Type B pancreatic cell (in vitro differentiated cells): ENCODE results near the gene KLK7. TPM values are rescaled to one million over a fixed set of nuclear protein-coding genes. Genes with fewer than 3 reads are reported as not detected.

Source experiments
- DNase-seq: peaks from one replicate; pipeline ENCODE4 v3.0.0; 2021; ENCODE audit warnings: mixed read lengths; ENCODE audit not compliant: unreplicated experiment; ENCODE audit errors: extremely low spot score
- H3K27ac Mint-ChIP-seq: 2 replicates; pipeline ENCODE4 v1.8.0; 2021; ENCODE audit warnings: mild to moderate bottlenecking, mixed read lengths
- H3K27me3 Mint-ChIP-seq: 2 replicates; pipeline ENCODE4 v1.8.0; 2021; ENCODE audit warnings: mixed read lengths
- H3K36me3 Mint-ChIP-seq: 2 replicates; pipeline ENCODE4 v1.8.0; 2021; ENCODE audit warnings: mixed read lengths
- H3K4me1 Mint-ChIP-seq: one replicate; pipeline ENCODE4 v1.8.0; 2021; ENCODE audit warnings: mixed read lengths; ENCODE audit not compliant: unreplicated experiment
- H3K4me3 Mint-ChIP-seq: 2 replicates; pipeline ENCODE4 v1.8.0; 2021; ENCODE audit warnings: mild to moderate bottlenecking, mixed read lengths
- H3K9me3 Mint-ChIP-seq: 2 replicates; pipeline ENCODE4 v1.8.0; 2021; ENCODE audit warnings: mixed read lengths
- CTCF ChIP-seq: fragments of 200-600 bp; sonication (generic); conservative IDR thresholded peaks from 2 replicates; pipeline ENCODE4 v1.5.0; 2021; ENCODE audit warnings: antibody characterized with exemption, mild to moderate bottlenecking
- total RNA-seq: library from RNA; stranded (reverse); gene quantifications from 2 replicates; pipeline ENCODE4 v1.2.1, GENCODE V29; 2021; ENCODE audit warnings: low replicate concordance

Gene KLK7
- total RNA-seq, 1 donor from 2014 or later: not detected

- no peak for TF ChIP-seq CTCF
- Mint-ChIP-seq H3K4me3 (no peak overlapping the region), H3K4me1 (no peaks in the 10 kb centered on the region), H3K27me3 (peaks cover 23% of the 10 kb centered on the region), H3K27ac (no peak overlapping the region), H3K9me3 (no peaks in the 10 kb centered on the region), H3K36me3 (no peaks in the 10 kb centered on the region)
- DNase-seq: no peak
Measured at GRCh38 chr19:50943074-50943828, 40.5 kb downstream of the KLK7 start.

GRCh38 chr19:50939596-50939995 lies 44.1 kb downstream of the KLK7 start:
- H3K27me3 Mint-ChIP-seq: peaks cover 19% of the 10 kb centered on the region
- H3K36me3 Mint-ChIP-seq: no peaks in the 10 kb centered on the region
- no peaks in the 10 kb centered on the region for H3K4me1 Mint-ChIP-seq
- no peak for DNase-seq
- H3K27ac Mint-ChIP-seq: no peak overlapping the region
- TF ChIP-seq CTCF: no peak
- no peak overlapping the region for H3K4me3 Mint-ChIP-seq
- no peaks in the 10 kb centered on the region for H3K9me3 Mint-ChIP-seq

- Mint-ChIP-seq H3K9me3 (no peaks in the 10 kb centered on the region), H3K27ac (peak overlapping the region; percentile 55), H3K4me3 (no peak overlapping the region), H3K36me3 (no peaks in the 10 kb centered on the region), H3K4me1 (no peaks in the 10 kb centered on the region), H3K27me3 (peaks cover 30% of the 10 kb centered on the region)
- no peak for DNase-seq
- TF ChIP-seq CTCF: no peak
Measured at GRCh38 chr19:50933640-50934039, 50.1 kb downstream of the KLK7 start.

GRCh38 chr19:50932690-50933083 lies 51.0 kb downstream of the KLK7 start:
- no peaks in the 10 kb centered on the region for H3K36me3 Mint-ChIP-seq
- no peak for DNase-seq
- no peaks in the 10 kb centered on the region for H3K4me1 Mint-ChIP-seq
- H3K9me3 Mint-ChIP-seq: no peaks in the 10 kb centered on the region
- no peak overlapping the region for H3K4me3 Mint-ChIP-seq
- H3K27ac Mint-ChIP-seq: no peak overlapping the region
- peaks cover 34% of the 10 kb centered on the region for H3K27me3 Mint-ChIP-seq
- TF ChIP-seq CTCF: no peak

- Mint-ChIP-seq H3K9me3 (no peaks in the 10 kb centered on the region), H3K27me3 (peaks cover 38% of the 10 kb centered on the region), H3K4me3 (no peak overlapping the region), H3K27ac (no peak overlapping the region), H3K4me1 (no peaks in the 10 kb centered on the region), H3K36me3 (no peaks in the 10 kb centered on the region)
- DNase-seq: no peak
- no peak for TF ChIP-seq CTCF
Measured at GRCh38 chr19:50932018-50932689, 51.6 kb downstream of the KLK7 start.
